Omental fat pad (tissue), 4 donors: ENCODE measurements around the gene JPH3. TPM values are rescaled to one million over a fixed set of nuclear protein-coding genes. Genes with fewer than 3 reads are reported as not detected.

Experiments used
- ATAC-seq: fragments of 150-250 bp; one replicate; pipeline ENCODE4 v1.9.1; 2016; ENCODE audit warnings: mild to moderate bottlenecking, moderate library complexity; ENCODE audit not compliant: low FRiP score
- DNase-seq: peaks from one replicate; pipeline ENCODE4 v3.0.0-alpha.2; 2019; ENCODE audit warnings: low spot score
- total RNA-seq, 4 donors: library from RNA; depleted of rRNA; stranded (reverse); fragments of >200 nt; gene quantifications; one replicate each; pipeline ENCODE4 v1.1.0, GENCODE V29; 2016
- TF ChIP-seq, protein P1 (sequence below), 3 donors: fragments of 450-650 bp; IDR thresholded peaks; one replicate each; pipeline ENCODE4 v1.5.1; 2016 to 2017; ENCODE audit warnings: antibody characterized with exemption in 3 of 3, mild to moderate bottlenecking in 3 of 3, moderate library complexity in 2 of 3

The JPH3 gene
- total RNA-seq, 4 donors from 2014 or later, result 0.32 TPM; not detected in 3

GRCh38 chr16:87744750-87745514 lies 142.6 kb downstream of the JPH3 start:
- ATAC-seq, result no peak
- no peak for DNase-seq
- TF ChIP-seq, protein P1, sequence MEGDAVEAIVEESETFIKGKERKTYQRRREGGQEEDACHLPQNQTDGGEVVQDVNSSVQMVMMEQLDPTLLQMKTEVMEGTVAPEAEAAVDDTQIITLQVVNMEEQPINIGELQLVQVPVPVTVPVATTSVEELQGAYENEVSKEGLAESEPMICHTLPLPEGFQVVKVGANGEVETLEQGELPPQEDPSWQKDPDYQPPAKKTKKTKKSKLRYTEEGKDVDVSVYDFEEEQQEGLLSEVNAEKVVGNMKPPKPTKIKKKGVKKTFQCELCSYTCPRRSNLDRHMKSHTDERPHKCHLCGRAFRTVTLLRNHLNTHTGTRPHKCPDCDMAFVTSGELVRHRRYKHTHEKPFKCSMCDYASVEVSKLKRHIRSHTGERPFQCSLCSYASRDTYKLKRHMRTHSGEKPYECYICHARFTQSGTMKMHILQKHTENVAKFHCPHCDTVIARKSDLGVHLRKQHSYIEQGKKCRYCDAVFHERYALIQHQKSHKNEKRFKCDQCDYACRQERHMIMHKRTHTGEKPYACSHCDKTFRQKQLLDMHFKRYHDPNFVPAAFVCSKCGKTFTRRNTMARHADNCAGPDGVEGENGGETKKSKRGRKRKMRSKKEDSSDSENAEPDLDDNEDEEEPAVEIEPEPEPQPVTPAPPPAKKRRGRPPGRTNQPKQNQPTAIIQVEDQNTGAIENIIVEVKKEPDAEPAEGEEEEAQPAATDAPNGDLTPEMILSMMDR (IDR thresholded peaks at IDR 0.05), result no peak

- ATAC-seq, result no peak
- TF ChIP-seq, protein P1 (IDR thresholded peaks at IDR 0.05), result no peak
- no peak for DNase-seq
Measured at GRCh38 chr16:87746178-87746577, 143.9 kb downstream of the JPH3 start.

Other genes starting within 250 kb of the JPH3 start
- 100 to 1,000 TPM in 1 of 4 donors, 10 to 100 TPM in 3; 32.8 to 187 (median 61.9) TPM for gene FBXO31, start 218.7 kb upstream of the JPH3 start, total RNA-seq
- gene MAP1LC3B, start 210.2 kb upstream of the JPH3 start, total RNA-seq, result 100 to 1,000 TPM in 2 of 4 donors, 10 to 100 TPM in 2; 73.8 to 123 (median 97.8) TPM
- gene ZCCHC14, start 109.5 kb upstream of the JPH3 start, total RNA-seq, result 10 to 100 TPM in 3 of 4 donors, 1 to 10 TPM in 1; 8.9 to 20.5 (median 10.8) TPM
- 10 to 100 TPM; 21.7 to 53.8 (median 25.5) TPM for gene KLHDC4, start 163.5 kb downstream of the JPH3 start, total RNA-seq